Endodermal cell (in vitro differentiated cells): ENCODE results near the gene GRID1. TPM values are rescaled to one million over a fixed set of nuclear protein-coding genes. Genes with fewer than 3 reads are reported as not detected.

Experiments
- DNase-seq: peaks from one replicate; pipeline ENCODE4 v3.0.0-alpha.2; 2017
- H3K27ac ChIP-seq: 2 replicates; pipeline ENCODE4 v1.5.1; 2013; ENCODE audit warnings: mild to moderate bottlenecking, low read depth, low read length, moderate library complexity
- H3K27me3 ChIP-seq: 2 replicates; pipeline ENCODE4 v1.6.1; 2013; ENCODE audit warnings: mild to moderate bottlenecking, low read length, moderate library complexity; ENCODE audit not compliant: insufficient read depth, control insufficient read depth, poor library complexity, severe bottlenecking
- H3K36me3 ChIP-seq: 2 replicates; pipeline ENCODE4 v1.7.0; 2013; ENCODE audit warnings: mild to moderate bottlenecking, low read length, moderate library complexity; ENCODE audit not compliant: control insufficient read depth, insufficient read depth
- H3K4me1 ChIP-seq: one replicate; pipeline ENCODE4 v1.7.0; 2013; ENCODE audit warnings: low read length; ENCODE audit not compliant: control insufficient read depth, insufficient read depth
- H3K4me3 ChIP-seq: 2 replicates; pipeline ENCODE4 v1.5.1; 2013; ENCODE audit warnings: mild to moderate bottlenecking, low read length, moderate library complexity
- H3K9ac ChIP-seq: 2 replicates; pipeline ENCODE4 v1.6.1; 2013; ENCODE audit warnings: mild to moderate bottlenecking, low read length, moderate library complexity; ENCODE audit not compliant: poor library complexity, severe bottlenecking; ENCODE audit errors: extremely low read depth
- H3K9me3 ChIP-seq: 2 replicates; pipeline ENCODE4 v1.6.1; 2013; ENCODE audit warnings: mild to moderate bottlenecking, low read length, moderate library complexity; ENCODE audit not compliant: control insufficient read depth
- H3K27ac Mint-ChIP-seq: 2 replicates; pipeline ENCODE4 v1.8.0; 2020; ENCODE audit warnings: mixed read lengths
- H3K27me3 Mint-ChIP-seq: 2 replicates; pipeline ENCODE4 v1.8.0; 2021; ENCODE audit warnings: mild to moderate bottlenecking, mixed read lengths; ENCODE audit not compliant: insufficient read depth
- H3K36me3 Mint-ChIP-seq: 2 replicates; pipeline ENCODE4 v1.8.0; 2020; ENCODE audit warnings: low read depth, mixed read lengths
- H3K4me1 Mint-ChIP-seq: 2 replicates; pipeline ENCODE4 v1.8.0; 2020; ENCODE audit warnings: mixed read lengths
- H3K4me3 Mint-ChIP-seq: 2 replicates; pipeline ENCODE4 v1.8.0; 2020; ENCODE audit warnings: mild to moderate bottlenecking, moderate library complexity, mixed read lengths
- H3K9me3 Mint-ChIP-seq: 2 replicates; pipeline ENCODE4 v1.8.0; 2020; ENCODE audit warnings: mild to moderate bottlenecking, mixed read lengths
- WGBS, 2 experiments: methylation state at CpG; one replicate each; pipeline versions ENCODE4 v1.1.5 to v1.1.7; 2013; ENCODE audit warnings: missing lambda C conversion rate in 2 of 2, mixed read lengths in 1 of 2; ENCODE audit not compliant: insufficient coverage in 1 of 2, insufficient read length in 1 of 2; 5-methylcytosine and 5-hydroxymethylcytosine counted together
- total RNA-seq, 2 donors: library from RNA; stranded (reverse); fragmentation: NEBNext Ultra II Directional in 1 of 2; extraction: Animal tissue kit (Norgen Biotek cat#: 25700) in 1 of 2; gene quantifications; 2 replicates in 1 of 2; 3 replicates in 1 of 2; pipeline ENCODE4 v1.2.1, GENCODE V29; 2021
- TF ChIP-seq, protein P1 (sequence below): fragments of 200-600 bp; sonication (generic); conservative IDR thresholded peaks from 2 replicates; pipeline ENCODE4 v1.5.0; 2021; ENCODE audit warnings: antibody characterized with exemption, mild to moderate bottlenecking

The GRID1 gene
- total RNA-seq, 2 donors from 2014 or later, result 0.13 to 0.53 TPM

DNA sequence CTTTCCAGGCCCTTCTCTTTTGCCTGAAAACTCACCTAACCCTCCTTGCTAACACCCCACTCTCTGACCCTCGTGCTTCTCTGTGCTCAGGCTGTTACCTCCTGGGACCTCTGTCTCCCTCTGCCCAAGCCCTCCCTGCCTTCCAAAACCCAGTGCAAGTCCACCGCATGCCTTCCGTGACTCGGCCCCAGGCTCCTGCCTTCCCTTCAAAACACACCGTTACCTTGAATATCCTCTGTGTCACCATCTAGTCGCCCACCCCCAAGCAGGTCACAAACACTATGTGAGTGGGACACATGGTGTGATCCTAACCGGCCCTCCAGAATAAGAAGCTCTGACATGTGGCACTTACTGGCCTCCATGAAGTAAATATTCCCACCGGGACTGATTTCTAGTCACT is 176.7 kb downstream of the GRID1 start:
- no peak for DNase-seq
- Histone ChIP-seq H3K4me3 (no peak overlapping the region), H3K27me3 (no peaks in the 10 kb centered on the region), H3K9ac (no peak overlapping the region), H3K4me1 (no peaks in the 10 kb centered on the region), H3K27ac (no peak overlapping the region), H3K36me3 (no peaks in the 10 kb centered on the region), H3K9me3 (no peaks in the 10 kb centered on the region)
- H3K4me3 Mint-ChIP-seq, result no peak overlapping the region
- H3K27me3 Mint-ChIP-seq, result peaks cover 2% of the 10 kb centered on the region
- no peaks in the 10 kb centered on the region for H3K36me3 Mint-ChIP-seq
- no peak overlapping the region for H3K27ac Mint-ChIP-seq
- no peaks in the 10 kb centered on the region for H3K4me1 Mint-ChIP-seq
- TF ChIP-seq, protein P1, sequence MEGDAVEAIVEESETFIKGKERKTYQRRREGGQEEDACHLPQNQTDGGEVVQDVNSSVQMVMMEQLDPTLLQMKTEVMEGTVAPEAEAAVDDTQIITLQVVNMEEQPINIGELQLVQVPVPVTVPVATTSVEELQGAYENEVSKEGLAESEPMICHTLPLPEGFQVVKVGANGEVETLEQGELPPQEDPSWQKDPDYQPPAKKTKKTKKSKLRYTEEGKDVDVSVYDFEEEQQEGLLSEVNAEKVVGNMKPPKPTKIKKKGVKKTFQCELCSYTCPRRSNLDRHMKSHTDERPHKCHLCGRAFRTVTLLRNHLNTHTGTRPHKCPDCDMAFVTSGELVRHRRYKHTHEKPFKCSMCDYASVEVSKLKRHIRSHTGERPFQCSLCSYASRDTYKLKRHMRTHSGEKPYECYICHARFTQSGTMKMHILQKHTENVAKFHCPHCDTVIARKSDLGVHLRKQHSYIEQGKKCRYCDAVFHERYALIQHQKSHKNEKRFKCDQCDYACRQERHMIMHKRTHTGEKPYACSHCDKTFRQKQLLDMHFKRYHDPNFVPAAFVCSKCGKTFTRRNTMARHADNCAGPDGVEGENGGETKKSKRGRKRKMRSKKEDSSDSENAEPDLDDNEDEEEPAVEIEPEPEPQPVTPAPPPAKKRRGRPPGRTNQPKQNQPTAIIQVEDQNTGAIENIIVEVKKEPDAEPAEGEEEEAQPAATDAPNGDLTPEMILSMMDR, result no peak
- H3K9me3 Mint-ChIP-seq, result peaks cover 4% of the 10 kb centered on the region
- WGBS, 2 experiments, result 84 to 85% methylated on average over 4 to 8 of the region's 8 CpGs

DNA sequence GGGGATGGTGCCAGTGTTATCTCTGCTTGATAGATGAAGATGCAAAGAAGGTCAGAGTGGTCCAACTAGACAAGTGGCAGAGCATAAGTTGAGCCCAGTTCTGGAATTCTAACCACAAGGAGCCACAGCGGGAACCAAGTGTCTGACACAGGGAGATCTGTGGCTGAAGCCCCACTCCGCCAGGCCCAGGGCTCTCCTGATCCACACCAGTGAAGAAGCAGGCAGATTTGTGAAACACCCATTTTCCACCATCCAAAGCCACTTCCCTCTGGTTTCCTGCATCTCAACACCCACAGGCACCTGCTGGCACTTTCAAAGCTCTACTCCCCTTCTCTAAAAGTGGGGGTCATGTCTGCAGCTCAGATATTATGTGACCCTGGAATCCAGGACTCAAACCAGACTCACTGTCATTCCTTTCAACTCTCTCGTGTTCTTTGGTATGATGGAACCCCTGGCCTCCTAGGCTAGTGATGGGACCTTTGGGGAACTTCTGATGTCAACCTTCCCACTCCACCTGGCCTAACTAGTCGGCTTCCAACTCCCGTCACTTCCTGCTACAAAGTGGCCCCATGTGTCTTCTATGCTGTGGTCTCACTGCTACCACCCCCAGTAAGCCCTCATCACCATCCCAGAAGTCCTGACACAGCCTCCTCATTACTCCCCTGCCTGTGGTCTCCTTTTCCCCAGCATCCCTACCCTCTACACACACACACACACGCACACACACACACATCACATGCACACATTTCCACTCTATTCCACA is 177.6 kb downstream of the GRID1 start:
- no peaks in the 10 kb centered on the region for H3K36me3 Mint-ChIP-seq
- peaks cover 4% of the 10 kb centered on the region for H3K9me3 Mint-ChIP-seq
- H3K4me1 Mint-ChIP-seq, result no peaks in the 10 kb centered on the region
- no peaks in the 10 kb centered on the region for H3K36me3 ChIP-seq
- H3K27me3 ChIP-seq, result no peaks in the 10 kb centered on the region
- DNase-seq, result no peak
- H3K9ac ChIP-seq, result no peak overlapping the region
- TF ChIP-seq, protein P1, result no peak
- no peaks in the 10 kb centered on the region for H3K9me3 ChIP-seq
- no peak overlapping the region for H3K27ac Mint-ChIP-seq
- no peaks in the 10 kb centered on the region for H3K4me1 ChIP-seq
- H3K27me3 Mint-ChIP-seq, result peaks cover 2% of the 10 kb centered on the region
- WGBS, 2 experiments, result 81 to 91% methylated on average over 4 to 6 of the region's 6 CpGs
- H3K27ac ChIP-seq, result no peak overlapping the region
- no peak overlapping the region for H3K4me3 Mint-ChIP-seq
- H3K4me3 ChIP-seq, result no peak overlapping the region

DNA sequence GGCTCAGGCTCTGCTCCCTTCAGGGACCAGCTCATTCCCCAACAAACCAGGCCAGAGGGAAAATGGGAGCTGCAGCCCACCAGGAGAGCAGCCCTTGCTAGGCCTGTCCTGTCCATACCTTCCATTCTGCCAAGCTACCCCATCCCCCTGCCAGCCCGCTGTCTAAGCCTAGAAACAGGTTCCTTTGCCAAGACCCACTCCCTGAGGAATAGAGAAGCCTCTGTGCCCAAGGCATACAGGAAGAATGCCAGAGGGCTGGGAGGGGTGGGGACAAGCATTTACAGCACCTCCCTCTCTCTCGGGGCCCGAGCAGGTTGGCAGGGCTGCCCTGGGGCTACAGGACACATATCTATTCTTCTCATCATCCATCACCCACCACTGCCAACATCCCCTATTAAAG is 178.3 kb downstream of the GRID1 start:
- no peaks in the 10 kb centered on the region for H3K4me1 Mint-ChIP-seq
- H3K9me3 Mint-ChIP-seq, result peaks cover 4% of the 10 kb centered on the region
- Histone ChIP-seq H3K9ac (no peak overlapping the region), H3K9me3 (no peaks in the 10 kb centered on the region), H3K36me3 (no peaks in the 10 kb centered on the region), H3K4me1 (no peaks in the 10 kb centered on the region), H3K4me3 (no peak overlapping the region), H3K27ac (no peak overlapping the region), H3K27me3 (no peaks in the 10 kb centered on the region)
- 91% methylated on average over 3 of the region's 3 CpGs; no CpG with 5 or more reads in 1 of the 2 experiments for WGBS, 2 experiments
- TF ChIP-seq, protein P1, result no peak
- no peaks in the 10 kb centered on the region for H3K36me3 Mint-ChIP-seq
- no peak for DNase-seq
- no peak overlapping the region for H3K27ac Mint-ChIP-seq
- peaks cover 2% of the 10 kb centered on the region for H3K27me3 Mint-ChIP-seq
- H3K4me3 Mint-ChIP-seq, result no peak overlapping the region
